Measurements from ENCODE around the gene BNC2. TPM values are rescaled to one million over a fixed set of nuclear protein-coding genes. Genes with fewer than 3 reads are reported as not detected.
A peak's percentile ranks its signal among the peaks of the same experiment; 100 is the strongest.

BNC2 gene
- total and polyA plus RNA-seq, 2 of the 4 experiments (the other 2 are of a cell fraction) = 15.5 to 45.2 TPM

DNA sequence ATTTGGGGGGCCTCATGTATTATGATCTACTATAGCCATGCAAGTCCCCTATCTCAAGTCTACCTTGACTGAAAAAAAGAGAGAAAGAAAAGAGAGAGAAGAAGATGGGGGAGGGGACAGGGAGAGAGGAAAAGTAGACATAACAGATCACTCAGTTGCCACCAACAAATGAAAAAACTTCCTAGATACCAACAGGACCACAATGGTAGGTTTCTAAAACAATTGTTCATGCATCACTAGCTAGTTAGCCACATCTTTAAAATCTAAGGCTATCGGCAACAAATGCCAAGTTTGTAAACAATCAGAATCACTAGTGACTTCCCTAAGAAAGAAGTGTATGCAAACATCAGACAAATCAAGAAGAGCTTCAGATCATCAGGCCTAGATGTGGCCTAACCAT lies 328.2 kb downstream of the BNC2 start:
- no peak overlapping the region; a peak in 1 of 4 replicates for H4K8ac ChIP-seq (ENCODE audit: low read depth in 2 of 2, low read length in 2 of 2)
- no peak overlapping the region for H2AK9ac ChIP-seq (replicated peaks; ENCODE audit: low read depth, low read length, poor library complexity)
- H3K4me2 ChIP-seq (ENCODE audit: low read depth, low read length) = no peak overlapping the region
- no peak overlapping the region for H2AK5ac ChIP-seq (ENCODE audit: low read depth, low read length)
- no peak overlapping the region for H2AFZ ChIP-seq (replicated peaks; ENCODE audit: low read length, poor library complexity)
- peaks cover 5% of the 10 kb centered on the region; the same call in 1 of the 2 replicates for H3K36me3 ChIP-seq (ENCODE audit: control insufficient read depth, insufficient read depth, low read length)
- ATAC-seq (ENCODE audit: low read depth) (no peak), DNase-seq (no peak)
- no peak overlapping the region for H2BK5ac ChIP-seq (ENCODE audit: low read depth, low read length, poor library complexity, severe bottlenecking)
- peaks cover 6% of the 10 kb centered on the region for H3K4me1 ChIP-seq (ENCODE audit: control insufficient read depth, insufficient read depth, low read length)
- peaks cover 18 to 34% of the 10 kb centered on the region in 2 experiments for H3K79me1 ChIP-seq (ENCODE audit: low read depth in 1 of 2, low read length in 2 of 2)
- no peak overlapping the region for H2BK20ac ChIP-seq (ENCODE audit: low read depth, low read length)
- no peak overlapping the region; the same call in 1 of the 2 replicates for H3K23ac ChIP-seq (ENCODE audit: low read depth, low read length)
- no peaks in the 10 kb centered on the region for H3K27me3 ChIP-seq (ENCODE audit: control insufficient read depth, insufficient read depth, low read length)
- no TSS peak for BruUV-seq (replicated peaks)
- no peak overlapping the region for H3K9ac ChIP-seq (ENCODE audit: low read depth, low read length)
- ChIA-PET CTCF (no interaction called here), POLR2A (ENCODE audit: unreplicated experiment) (no interaction called here)
- no peak overlapping the region for H4K91ac ChIP-seq (ENCODE audit: insufficient read depth, low read depth, low read length)
- 0 out of 2 replicates have a peak overlapping the region, but pooled peaks have one; percentile 7 for H3K14ac ChIP-seq (replicated peaks; ENCODE audit: low read depth, low read length)
- in situ Hi-C loops (cut with MboI; ENCODE audit: low sequenced_read_pairs) (no loop called here), dilution Hi-C loops (cut with HindIII; ENCODE audit: low sequenced_read_pairs, unreplicated experiment) (no loop called here), intact Hi-C loops (cut with micrococcal nuclease) (loop anchor here (2.0 kb wide), 1 partner anchor 17 kb away; no protein-coding TSS in a partner anchor)
- no peak overlapping the region for H3K27ac ChIP-seq (ENCODE audit: insufficient read depth, low read length)
- H4K5ac ChIP-seq (ENCODE audit: low read depth, low read length) = no peak overlapping the region
- no peak overlapping the region for H2BK15ac ChIP-seq (ENCODE audit: low read depth, low read length)
- no peaks in the 10 kb centered on the region for H3K9me3 ChIP-seq (ENCODE audit: control insufficient read depth, insufficient read depth, low read length)
- peaks cover 3% of the 10 kb centered on the region for H3K9me1 ChIP-seq (ENCODE audit: insufficient read depth, low read length)
- no peak for TF ChIP-seq MXI1 (IDR thresholded peaks at IDR 0.05; ENCODE audit: borderline replicate concordance, low read depth, low read length)
- TF ChIP-seq, protein P1, sequence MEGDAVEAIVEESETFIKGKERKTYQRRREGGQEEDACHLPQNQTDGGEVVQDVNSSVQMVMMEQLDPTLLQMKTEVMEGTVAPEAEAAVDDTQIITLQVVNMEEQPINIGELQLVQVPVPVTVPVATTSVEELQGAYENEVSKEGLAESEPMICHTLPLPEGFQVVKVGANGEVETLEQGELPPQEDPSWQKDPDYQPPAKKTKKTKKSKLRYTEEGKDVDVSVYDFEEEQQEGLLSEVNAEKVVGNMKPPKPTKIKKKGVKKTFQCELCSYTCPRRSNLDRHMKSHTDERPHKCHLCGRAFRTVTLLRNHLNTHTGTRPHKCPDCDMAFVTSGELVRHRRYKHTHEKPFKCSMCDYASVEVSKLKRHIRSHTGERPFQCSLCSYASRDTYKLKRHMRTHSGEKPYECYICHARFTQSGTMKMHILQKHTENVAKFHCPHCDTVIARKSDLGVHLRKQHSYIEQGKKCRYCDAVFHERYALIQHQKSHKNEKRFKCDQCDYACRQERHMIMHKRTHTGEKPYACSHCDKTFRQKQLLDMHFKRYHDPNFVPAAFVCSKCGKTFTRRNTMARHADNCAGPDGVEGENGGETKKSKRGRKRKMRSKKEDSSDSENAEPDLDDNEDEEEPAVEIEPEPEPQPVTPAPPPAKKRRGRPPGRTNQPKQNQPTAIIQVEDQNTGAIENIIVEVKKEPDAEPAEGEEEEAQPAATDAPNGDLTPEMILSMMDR (conservative IDR thresholded peaks at IDR 0.05; ENCODE audit: low read depth, low read length) = no peak
- no peak for TF ChIP-seq RAD21 (IDR thresholded peaks at IDR 0.05; ENCODE audit: low read length)
- no peak for TF ChIP-seq CEBPB (IDR thresholded peaks at IDR 0.05; ENCODE audit: low read depth, low read length)
- TF ChIP-seq SMC3 (IDR thresholded peaks at IDR 0.05; ENCODE audit: low read depth, low read length) = no peak
- TF ChIP-seq, protein P2, sequence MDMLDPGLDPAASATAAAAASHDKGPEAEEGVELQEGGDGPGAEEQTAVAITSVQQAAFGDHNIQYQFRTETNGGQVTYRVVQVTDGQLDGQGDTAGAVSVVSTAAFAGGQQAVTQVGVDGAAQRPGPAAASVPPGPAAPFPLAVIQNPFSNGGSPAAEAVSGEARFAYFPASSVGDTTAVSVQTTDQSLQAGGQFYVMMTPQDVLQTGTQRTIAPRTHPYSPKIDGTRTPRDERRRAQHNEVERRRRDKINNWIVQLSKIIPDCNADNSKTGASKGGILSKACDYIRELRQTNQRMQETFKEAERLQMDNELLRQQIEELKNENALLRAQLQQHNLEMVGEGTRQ (IDR thresholded peaks at IDR 0.05; ENCODE audit: low read depth, low read length) = no peak
- no peak for TF ChIP-seq POLR2A (IDR thresholded peaks at IDR 0.05; ENCODE audit: low read depth, low read length)
- TF ChIP-seq, protein P3, sequence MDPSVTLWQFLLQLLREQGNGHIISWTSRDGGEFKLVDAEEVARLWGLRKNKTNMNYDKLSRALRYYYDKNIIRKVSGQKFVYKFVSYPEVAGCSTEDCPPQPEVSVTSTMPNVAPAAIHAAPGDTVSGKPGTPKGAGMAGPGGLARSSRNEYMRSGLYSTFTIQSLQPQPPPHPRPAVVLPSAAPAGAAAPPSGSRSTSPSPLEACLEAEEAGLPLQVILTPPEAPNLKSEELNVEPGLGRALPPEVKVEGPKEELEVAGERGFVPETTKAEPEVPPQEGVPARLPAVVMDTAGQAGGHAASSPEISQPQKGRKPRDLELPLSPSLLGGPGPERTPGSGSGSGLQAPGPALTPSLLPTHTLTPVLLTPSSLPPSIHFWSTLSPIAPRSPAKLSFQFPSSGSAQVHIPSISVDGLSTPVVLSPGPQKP (IDR thresholded peaks at IDR 0.05; ENCODE audit: borderline replicate concordance, low read depth, low read length) = no peak
- TF ChIP-seq FOS (IDR thresholded peaks at IDR 0.05; ENCODE audit: low read depth, low read length) = no peak
- TF ChIP-seq NFE2L2 (IDR thresholded peaks at IDR 0.05; ENCODE audit: low read depth, low read length) = no peak
- no peak for TF ChIP-seq RCOR1 (IDR thresholded peaks at IDR 0.05; ENCODE audit: insufficient replicate concordance, low read length)
- TF ChIP-seq RFX5 (IDR thresholded peaks at IDR 0.05; ENCODE audit: low read depth, low read length) = no peak
- no peak for TF ChIP-seq BHLHE40 (IDR thresholded peaks at IDR 0.05; ENCODE audit: low read depth, low read length)
- TF ChIP-seq CHD1 (IDR thresholded peaks at IDR 0.05; ENCODE audit: low read depth, low read length) = no peak
- TF ChIP-seq MAFK (IDR thresholded peaks at IDR 0.05; ENCODE audit: low read depth, low read length) = no peak
- TF ChIP-seq MAZ (IDR thresholded peaks at IDR 0.05; ENCODE audit: borderline replicate concordance, low read depth, low read length) = no peak
- H3K4ac ChIP-seq (ENCODE audit: low read depth, low read length) = no peak overlapping the region
- H2BK120ac ChIP-seq (ENCODE audit: low read depth, low read length) = no peak overlapping the region
- no peak overlapping the region for H3K4me3 ChIP-seq (ENCODE audit: insufficient read depth, low read depth, low read length)
- H3K18ac ChIP-seq (ENCODE audit: low read depth, low read length) = no peak overlapping the region
- WGBS, 2 experiments (ENCODE audit: extremely low coverage in 2 of 2, insufficient read length in 1 of 2) = no CpG with 5 or more reads among the region's 1 CpG
- 0 out of 2 replicates have a peak, but pooled peaks cover 4% of the 10 kb centered on the region for H4K20me1 ChIP-seq (ENCODE audit: insufficient read depth, low read length)
- H3K56ac ChIP-seq (ENCODE audit: extremely low read depth, insufficient read depth, low read length) = no peak overlapping the region
